Measurements from ENCODE around the gene WWTR1. TPM values are rescaled to one million over a fixed set of nuclear protein-coding genes. Genes with fewer than 3 reads are reported as not detected.

Gene WWTR1
- total and polyA plus RNA-seq, 2 donors (not counting 3 experiments of a cell fraction or from before 2014, with no cell fraction given): 210 to 341 TPM

- H3K4me1 ChIP-seq (ENCODE audit: control insufficient read depth, extremely low read depth, insufficient read depth, low read length): peaks cover 72% of the 10 kb centered on the region
- POLR2A ChIA-PET: interaction anchor here (0.7 kb wide), 1 partner anchor 21 kb away, joined by 3 read pairs; no protein-coding TSS in a partner anchor
These were observed 125.2 kb downstream of the WWTR1 start for GRCh38 chr3:149532489-149533180.

More at GRCh38 chr3:149532489-149533180, 125.2 kb downstream of the WWTR1 start:
- BruUV-seq (replicated peaks): no TSS peak
- CTCF ChIA-PET: interaction anchor here (0.8 to 5.3 kb wide), 11 partner anchors 9 to 275 kb away, joined by 3 to 49 read pairs (median 3); no protein-coding TSS in a partner anchor
- H3K79me2 ChIP-seq (ENCODE audit: control insufficient read depth, insufficient read depth, low read length): peaks cover 85% of the 10 kb centered on the region
- DNase-seq (ENCODE audit: low read depth, low spot score): peak; percentile 58
- intact Hi-C loops (cut with micrococcal nuclease) (no loop called here), dilution Hi-C loops (cut with MboI; ENCODE audit: extremely low pct_ligation_motif_present, low sequenced_read_pairs) (no loop called here)
- no peak for TF ChIP-seq JUN (IDR thresholded peaks at IDR 0.05; ENCODE audit: borderline replicate concordance, insufficient read depth, insufficient read length, low read depth)
- peak; percentile 44 for TF ChIP-seq POLR2AphosphoS5 (IDR thresholded peaks at IDR 0.05; ENCODE audit: insufficient read depth, low read depth, low read length)
- no peak for TF ChIP-seq MYC (IDR thresholded peaks at IDR 0.05; ENCODE audit: low read depth, low read length)
- no peak for TF ChIP-seq CTCF (IDR thresholded peaks at IDR 0.05; ENCODE audit: extremely low read depth in 1 of 2, insufficient read depth in 1 of 2, low read depth in 1 of 2, low read length in 2 of 2)
- TF ChIP-seq FOS (IDR thresholded peaks at IDR 0.05; ENCODE audit: borderline replicate concordance, insufficient read depth, low read length): no peak
- no peak overlapping the region for H2AFZ ChIP-seq (ENCODE audit: low read depth, low read length)
- no peak overlapping the region for H3K4me3 ChIP-seq (replicated peaks in 1 of 3; ENCODE audit: insufficient read depth in 1 of 3, low read depth in 1 of 3, low read length in 3 of 3)
- H3K9ac ChIP-seq (replicated peaks; ENCODE audit: extremely low read depth, insufficient read depth, low read length): no peak overlapping the region
- H3K9me1 ChIP-seq (replicated peaks; ENCODE audit: control insufficient read depth, extremely low read depth, insufficient read depth, low read length): no peaks in the 10 kb centered on the region
- peak overlapping the region; percentile 12 for H3K4me2 ChIP-seq (ENCODE audit: insufficient read depth, low read length)
- peak overlapping the region; percentile 58 for H3K27ac ChIP-seq (ENCODE audit: insufficient read depth, low read depth, low read length)
- H3K36me3 ChIP-seq (ENCODE audit: control insufficient read depth in 2 of 2, extremely low read depth in 1 of 2, insufficient read depth in 2 of 2, low read length in 2 of 2): peaks cover 8 to 14% of the 10 kb centered on the region in 2 experiments
- no peaks in the 10 kb centered on the region for H4K20me1 ChIP-seq (replicated peaks; ENCODE audit: control insufficient read depth, extremely low read depth, insufficient read depth, low read length)
- no peaks in the 10 kb centered on the region for H3K9me3 ChIP-seq (replicated peaks; ENCODE audit: control insufficient read depth, insufficient read depth, low read length)
- H3K27me3 ChIP-seq (ENCODE audit: control insufficient read depth in 2 of 2, insufficient read depth in 2 of 2, low read length in 2 of 2): no peaks in the 10 kb centered on the region
- FAIRE-seq: peak; percentile 88
